Astrocyte of the spinal cord (primary cell): Measurements from ENCODE around the gene ARHGAP15.

ENCODE experiments used
- DNase-seq: peaks from one replicate; pipeline ENCODE4 v3.0.0; 2011; ENCODE audit warnings: low read depth, low spot score
- H3K4me3 ChIP-seq: 2 replicates; pipeline ENCODE4 v1.5.1; 2011; ENCODE audit warnings: low read depth, mild to moderate bottlenecking, low read length, moderate library complexity
- in situ Hi-C: cut with HindIII; loops from 2 replicates; pipeline ENCODE4 v1.10.0; 2017; ENCODE audit warnings: low sequenced_read_pairs
- TF ChIP-seq, protein P1 (sequence below): IDR thresholded peaks from 2 replicates; pipeline ENCODE4 v1.5.1; 2012; ENCODE audit warnings: low read depth, mild to moderate bottlenecking, low read length, inconsistent platforms

Gene ARHGAP15

GRCh38 chr2:143251681-143252080 lies 122.5 kb downstream of the ARHGAP15 start:
- no peak for DNase-seq
- in situ Hi-C loops: no loop called here
- no peak overlapping the region for H3K4me3 ChIP-seq
- TF ChIP-seq, protein P1, sequence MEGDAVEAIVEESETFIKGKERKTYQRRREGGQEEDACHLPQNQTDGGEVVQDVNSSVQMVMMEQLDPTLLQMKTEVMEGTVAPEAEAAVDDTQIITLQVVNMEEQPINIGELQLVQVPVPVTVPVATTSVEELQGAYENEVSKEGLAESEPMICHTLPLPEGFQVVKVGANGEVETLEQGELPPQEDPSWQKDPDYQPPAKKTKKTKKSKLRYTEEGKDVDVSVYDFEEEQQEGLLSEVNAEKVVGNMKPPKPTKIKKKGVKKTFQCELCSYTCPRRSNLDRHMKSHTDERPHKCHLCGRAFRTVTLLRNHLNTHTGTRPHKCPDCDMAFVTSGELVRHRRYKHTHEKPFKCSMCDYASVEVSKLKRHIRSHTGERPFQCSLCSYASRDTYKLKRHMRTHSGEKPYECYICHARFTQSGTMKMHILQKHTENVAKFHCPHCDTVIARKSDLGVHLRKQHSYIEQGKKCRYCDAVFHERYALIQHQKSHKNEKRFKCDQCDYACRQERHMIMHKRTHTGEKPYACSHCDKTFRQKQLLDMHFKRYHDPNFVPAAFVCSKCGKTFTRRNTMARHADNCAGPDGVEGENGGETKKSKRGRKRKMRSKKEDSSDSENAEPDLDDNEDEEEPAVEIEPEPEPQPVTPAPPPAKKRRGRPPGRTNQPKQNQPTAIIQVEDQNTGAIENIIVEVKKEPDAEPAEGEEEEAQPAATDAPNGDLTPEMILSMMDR: no peak

- H3K4me3 ChIP-seq: no peak overlapping the region
- in situ Hi-C loops: no loop called here
- TF ChIP-seq, protein P1: no peak
- no peak for DNase-seq
Measured at GRCh38 chr2:143252138-143252907, 123.1 kb downstream of the ARHGAP15 start.

DNA sequence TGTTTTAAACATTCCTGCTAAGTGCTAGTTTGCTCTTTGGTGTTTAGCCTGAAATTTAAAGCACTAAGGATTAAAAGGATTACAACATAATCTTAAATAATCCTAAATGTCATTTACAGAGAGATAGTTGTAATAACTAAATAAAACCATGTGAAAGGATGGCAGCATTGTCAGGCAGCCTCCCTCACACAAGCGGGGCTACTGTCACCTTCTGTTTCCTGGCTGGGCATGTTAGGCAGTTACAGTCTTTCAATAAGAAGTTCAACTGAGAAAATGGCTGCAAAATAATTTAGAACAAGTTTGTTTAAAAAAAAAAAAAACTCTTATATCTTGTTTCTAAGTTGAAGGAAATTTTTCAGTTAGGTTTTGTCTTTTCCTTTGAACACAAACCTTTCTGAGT lies 124.9 kb downstream of the ARHGAP15 start:
- H3K4me3 ChIP-seq: no peak overlapping the region
- TF ChIP-seq, protein P1: no peak
- DNase-seq: no peak
- in situ Hi-C loops: no loop called here

GRCh38 chr2:143255086-143255485 lies 125.9 kb downstream of the ARHGAP15 start:
- TF ChIP-seq, protein P1: no peak
- in situ Hi-C loops: no loop called here
- DNase-seq: no peak
- no peak overlapping the region for H3K4me3 ChIP-seq

DNA sequence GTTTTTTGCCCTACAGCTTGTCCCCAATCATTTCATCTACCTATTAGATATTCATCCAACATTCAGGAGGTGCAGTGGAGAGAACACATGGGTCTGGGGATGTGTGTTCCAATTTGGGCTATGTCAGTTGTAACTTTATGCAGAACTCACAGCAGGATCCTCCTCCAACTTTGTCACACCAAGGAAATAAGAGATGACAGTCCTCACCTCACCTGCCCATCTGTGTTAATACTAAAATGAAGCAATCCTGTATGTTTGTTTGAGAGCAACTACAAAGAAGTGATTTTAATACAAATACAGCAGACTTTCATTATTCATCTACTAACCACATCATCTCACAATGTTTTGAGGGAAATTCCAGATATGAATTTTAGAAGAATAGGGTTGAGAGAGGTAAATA lies 126.7 kb downstream of the ARHGAP15 start:
- no peak for DNase-seq
- in situ Hi-C loops: no loop called here
- no peak overlapping the region for H3K4me3 ChIP-seq
- TF ChIP-seq, protein P1: no peak

- no peak for DNase-seq
- no peak overlapping the region for H3K4me3 ChIP-seq
- TF ChIP-seq, protein P1: no peak
- in situ Hi-C loops: no loop called here
Measured at GRCh38 chr2:143258126-143258892, 129.1 kb downstream of the ARHGAP15 start.
